Ovary (tissue), 9 donors: ENCODE results near the gene LPCAT2. TPM values are rescaled to one million over a fixed set of nuclear protein-coding genes. Genes with fewer than 3 reads are reported as not detected.

Source experiments
- DNase-seq, 5 donors: peaks; one replicate each; pipeline ENCODE4 v3.0.0-alpha.2; 2019 to 2020
- H3K27ac ChIP-seq, 2 donors: fragments of 200-600 bp; one replicate each; pipeline versions ENCODE4 v1.5.1 to v1.8.0; 2019 to 2022
- H3K27me3 ChIP-seq: fragments of 200-600 bp; one replicate; pipeline ENCODE4 v1.8.0; 2022
- H3K36me3 ChIP-seq: fragments of 200-600 bp; sonication (generic); one replicate; pipeline ENCODE4 v1.5.1; 2019
- H3K4me1 ChIP-seq: one replicate; pipeline ENCODE4 v1.8.1; 2013; ENCODE audit warnings: mild to moderate bottlenecking, moderate library complexity; ENCODE audit not compliant: insufficient read depth
- H3K4me3 ChIP-seq: fragments of 200-600 bp; sonication (generic); one replicate; pipeline ENCODE4 v1.5.1; 2017
- H3K9me3 ChIP-seq, 2 donors: fragments of 200-600 bp in 1 of 2; sonication (generic) in 1 of 2; one replicate each; pipeline versions ENCODE4 v1.5.1 to v1.8.1; 2013 to 2019; ENCODE audit warnings: mild to moderate bottlenecking in 1 of 2, moderate library complexity in 1 of 2
- EP300 ChIP-seq: sonication (generic); formaldehyde crosslinking; IDR thresholded peaks from one replicate; pipeline ENCODE4 v1.6.1; 2017; ENCODE audit warnings: antibody characterized with exemption
- POLR2A ChIP-seq: fragments of 450-650 bp; IDR thresholded peaks from one replicate; pipeline ENCODE4 v1.6.1; 2017; ENCODE audit warnings: antibody characterized with exemption, mild to moderate bottlenecking, moderate library complexity
- WGBS, 3 donors: extraction: QIAGEN DNeasy Blood & Tissue Kit in 1 of 3; methylation state at CpG; one replicate each; pipeline versions ENCODE4 v1.1.5 to v1.1.7; 2013 to 2017; 5-methylcytosine and 5-hydroxymethylcytosine counted together
- intact Hi-C, 4 donors: fragments of 100-400 bp; cut with DNase I; formaldehyde crosslinking; loops; one replicate each; pipeline versions ENCODE4 v1.11.0 to v1.15.1; 2022 to 2023
- polyA plus RNA-seq, 2 donors: library from polyadenylated mRNA; stranded (reverse); fragments of 200-250 nt in 1 of 2; fragments of 350-450 nt in 1 of 2; fragmentation: Illumina TruSeq in 1 of 2; extraction: RNeasy Lipid Tissue Mini Kit (QIAGEN cat#74804) in 1 of 2; gene quantifications; one replicate each; pipeline ENCODE4 v1.2.3, GENCODE V29; 2013 to 2014
- total RNA-seq, 7 donors: library from RNA; depleted of rRNA in 2 of 7; stranded (reverse); fragments of >200 nt in 2 of 7; fragmentation: NEBNext Ultra II Directional in 3 of 7; extraction: Animal tissue kit (Norgen Biotek cat#: 25700) in 3 of 7; gene quantifications; one replicate each; pipeline versions ENCODE4 v1.1.0 to v1.2.4, GENCODE V29; 2016 to 2023
- TF ChIP-seq, protein P1 (sequence below), 3 donors: fragments of 450-650 bp in 2 of 3; fragments of 200-600 bp in 1 of 3; IDR thresholded peaks; one replicate each; pipeline versions ENCODE4 v1.5.1 to v1.8.0; 2016 to 2022; ENCODE audit warnings: antibody characterized with exemption in 3 of 3, mild to moderate bottlenecking in 1 of 3
- donor health status: DM: no; HTN: no; CAD: no; lungs with moderate emphysema.
- donor health status: DM: no; HTN: no; CAD: no.
- donor health status: Bipolar disorder and iron deficiency.
- donor health status: DM: yes; HTN: yes; CAD: no.
- donor health status: DM: no; HTN: no; CAD: no.
- donor health status: DM: yes; HTN: yes; CAD: no.

LPCAT2 gene
- total and polyA plus RNA-seq, 9 donors, result 12.2 to 39.7 (median 22.3) TPM

GRCh38 chr16:55565086-55565485 is 56.2 kb downstream of the LPCAT2 start:
- Histone ChIP-seq H3K36me3 (no peaks in the 10 kb centered on the region), H3K27me3 (no peaks in the 10 kb centered on the region), H3K4me3 (no peak overlapping the region), H3K9me3 (no peaks in the 10 kb centered on the region), H3K27ac (no peak overlapping the region), H3K4me1 (peaks cover 5% of the 10 kb centered on the region)
- 88 to 96% (median 91%) methylated on average over 1 of the region's 1 CpG for WGBS, 3 donors
- TF ChIP-seq, protein P1, sequence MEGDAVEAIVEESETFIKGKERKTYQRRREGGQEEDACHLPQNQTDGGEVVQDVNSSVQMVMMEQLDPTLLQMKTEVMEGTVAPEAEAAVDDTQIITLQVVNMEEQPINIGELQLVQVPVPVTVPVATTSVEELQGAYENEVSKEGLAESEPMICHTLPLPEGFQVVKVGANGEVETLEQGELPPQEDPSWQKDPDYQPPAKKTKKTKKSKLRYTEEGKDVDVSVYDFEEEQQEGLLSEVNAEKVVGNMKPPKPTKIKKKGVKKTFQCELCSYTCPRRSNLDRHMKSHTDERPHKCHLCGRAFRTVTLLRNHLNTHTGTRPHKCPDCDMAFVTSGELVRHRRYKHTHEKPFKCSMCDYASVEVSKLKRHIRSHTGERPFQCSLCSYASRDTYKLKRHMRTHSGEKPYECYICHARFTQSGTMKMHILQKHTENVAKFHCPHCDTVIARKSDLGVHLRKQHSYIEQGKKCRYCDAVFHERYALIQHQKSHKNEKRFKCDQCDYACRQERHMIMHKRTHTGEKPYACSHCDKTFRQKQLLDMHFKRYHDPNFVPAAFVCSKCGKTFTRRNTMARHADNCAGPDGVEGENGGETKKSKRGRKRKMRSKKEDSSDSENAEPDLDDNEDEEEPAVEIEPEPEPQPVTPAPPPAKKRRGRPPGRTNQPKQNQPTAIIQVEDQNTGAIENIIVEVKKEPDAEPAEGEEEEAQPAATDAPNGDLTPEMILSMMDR (IDR thresholded peaks at IDR 0.05), result no peak
- TF ChIP-seq POLR2A (no peak), EP300 (no peak)
- intact Hi-C loops, result no loop called here
- DNase-seq, result no peak

GRCh38 chr16:55566432-55567175 is 57.7 kb downstream of the LPCAT2 start, which contains the start of gene CAPNS2:
TSS of gene CAPNS2 (plus strand) at chr16:55566684. CDS start at chr16:55566757, 73 bp downstream.
- no peak for DNase-seq
- no peak for TF ChIP-seq EP300
- no peak for TF ChIP-seq POLR2A
- TF ChIP-seq, protein P1 (IDR thresholded peaks at IDR 0.05), result no peak
- no peaks in the 10 kb centered on the region for H3K36me3 ChIP-seq
- H3K4me1 ChIP-seq, result peaks cover 5% of the 10 kb centered on the region
- H3K9me3 ChIP-seq, result no peaks in the 10 kb centered on the region
- 95 to 97% (median 95%) methylated on average over 9 of the region's 9 CpGs for WGBS, 3 donors
- H3K27me3 ChIP-seq, result no peaks in the 10 kb centered on the region
- no peak within 1 kb of the TSS for H3K27ac ChIP-seq
- no peak within 1 kb of the TSS for H3K4me3 ChIP-seq
- intact Hi-C loops, result no loop called here

GRCh38 chr16:55567382-55567781 is 58.5 kb downstream of the LPCAT2 start:
- intact Hi-C loops, result no loop called here
- 73 to 79% (median 73%) methylated on average over 3 of the region's 3 CpGs for WGBS, 3 donors
- no peaks in the 10 kb centered on the region for H3K36me3 ChIP-seq
- no peak overlapping the region for H3K4me3 ChIP-seq
- DNase-seq, result no peak
- no peak overlapping the region for H3K27ac ChIP-seq
- H3K9me3 ChIP-seq, result no peaks in the 10 kb centered on the region
- TF ChIP-seq EP300, result no peak
- TF ChIP-seq POLR2A, result no peak
- TF ChIP-seq, protein P1 (IDR thresholded peaks at IDR 0.05), result no peak
- peaks cover 5% of the 10 kb centered on the region for H3K4me1 ChIP-seq
- H3K27me3 ChIP-seq, result no peaks in the 10 kb centered on the region

- DNase-seq, result no peak
- TF ChIP-seq, protein P1 (IDR thresholded peaks at IDR 0.05), result no peak
- TF ChIP-seq POLR2A (no peak), EP300 (no peak)
- Histone ChIP-seq H3K27me3 (no peaks in the 10 kb centered on the region), H3K4me3 (no peak overlapping the region), H3K9me3 (no peaks in the 10 kb centered on the region), H3K27ac (no peak overlapping the region), H3K4me1 (peaks cover 5% of the 10 kb centered on the region), H3K36me3 (no peaks in the 10 kb centered on the region)
- WGBS, 3 donors, result 10 to 39% (median 14%) methylated on average over 3 of the region's 3 CpGs
- intact Hi-C loops, result no loop called here
These were observed 59.3 kb downstream of the LPCAT2 start for GRCh38 chr16:55568207-55568606.
